GM20000 (cell line): ENCODE measurements around the gene AVPR2.

ENCODE experiments used
- DNase-seq: peaks from one replicate; pipeline ENCODE4 v3.0.0; 2012; ENCODE audit warnings: low spot score
- CTCF ChIP-seq: IDR thresholded peaks from 2 replicates; pipeline ENCODE4 v1.5.1; 2012; ENCODE audit warnings: mild to moderate bottlenecking, control low read depth; ENCODE audit errors: extremely low read depth, missing control alignments

The AVPR2 gene

GRCh38 chrX:153903238-153903980 lies 1.1 kb upstream of the AVPR2 start:
- TF ChIP-seq CTCF, result no peak
- DNase-seq, result no peak

GRCh38 chrX:153905481-153906095 lies 1.1 kb downstream of the AVPR2 start:
- no peak for TF ChIP-seq CTCF
- DNase-seq, result no peak

GRCh38 chrX:153906126-153906917 lies 1.8 kb downstream of the AVPR2 start:
- TF ChIP-seq CTCF, result no peak
- DNase-seq, result no peak

GRCh38 chrX:153907456-153907855 lies 3.0 kb downstream of the AVPR2 start:
- DNase-seq, result no peak
- TF ChIP-seq CTCF, result no peak

GRCh38 chrX:153908219-153908860 lies 3.9 kb downstream of the AVPR2 start:
- no peak for TF ChIP-seq CTCF
- DNase-seq, result no peak

- DNase-seq, result peak; percentile 66
- TF ChIP-seq CTCF, result no peak
Measured at GRCh38 chrX:153909024-153909979, 4.8 kb downstream of the AVPR2 start.
